GM11168 (cell line): ENCODE results near the gene PAXX.

Experiments
- in situ Hi-C: fragments of 300-500 bp; cut with MboI; formaldehyde crosslinking; loops from one replicate; pipeline ENCODE4 v1.12.0; 2022; ENCODE audit warnings: low sequenced_read_pairs; ENCODE audit not compliant: unreplicated experiment

The PAXX gene

GRCh38 chr9:137015540-137015930, 23.3 kb downstream of the PAXX start:
- in situ Hi-C loops = no loop called here

GRCh38 chr9:137015976-137016375, 23.8 kb downstream of the PAXX start:
- in situ Hi-C loops = no loop called here

- in situ Hi-C loops = no loop called here
Measured at GRCh38 chr9:137016436-137016835, 24.2 kb downstream of the PAXX start.

- in situ Hi-C loops = no loop called here
Measured at GRCh38 chr9:137017071-137017470, 24.8 kb downstream of the PAXX start.

- in situ Hi-C loops = no loop called here
Measured at GRCh38 chr9:137017791-137018497, 25.7 kb downstream of the PAXX start.

- in situ Hi-C loops = no loop called here
Measured at GRCh38 chr9:137018761-137019559, 26.7 kb downstream of the PAXX start.

GRCh38 chr9:137019891-137020683, 27.9 kb downstream of the PAXX start:
- in situ Hi-C loops = no loop called here

GRCh38 chr9:137020771-137021567, 28.7 kb downstream of the PAXX start:
- in situ Hi-C loops = no loop called here

GRCh38 chr9:137021568-137021978, 29.4 kb downstream of the PAXX start:
- in situ Hi-C loops = no loop called here

- in situ Hi-C loops = no loop called here
Measured at GRCh38 chr9:137021979-137022661, 29.9 kb downstream of the PAXX start.

GRCh38 chr9:137022662-137023008, 30.4 kb downstream of the PAXX start:
- in situ Hi-C loops = no loop called here

GRCh38 chr9:137023157-137023556, 30.9 kb downstream of the PAXX start:
- in situ Hi-C loops = no loop called here

GRCh38 chr9:137023583-137023991, 31.4 kb downstream of the PAXX start:
- in situ Hi-C loops = no loop called here

GRCh38 chr9:137025517-137025966, 33.3 kb downstream of the PAXX start:
- in situ Hi-C loops = no loop called here

GRCh38 chr9:137026384-137026783, 34.2 kb downstream of the PAXX start:
- in situ Hi-C loops = no loop called here

- in situ Hi-C loops = no loop called here
Measured at GRCh38 chr9:137026828-137027227, 34.6 kb downstream of the PAXX start.

- in situ Hi-C loops = no loop called here
Measured at GRCh38 chr9:137027369-137028262, 35.4 kb downstream of the PAXX start, which contains the start of gene ABCA2. Gene ABCA2, minus strand, starts transcription at chr9:137028237. Its CDS starts 97 bp downstream, at chr9:137028140.

GRCh38 chr9:137028263-137029057, 36.2 kb downstream of the PAXX start:
- in situ Hi-C loops = no loop called here
